Neural cell (in vitro differentiated cells): Measurements from ENCODE around the gene ARHGEF25. TPM values are rescaled to one million over a fixed set of nuclear protein-coding genes. Genes with fewer than 3 reads are reported as not detected.

Experiments used
- H2AFZ ChIP-seq: fragments of 200-600, 300-800 bp; sonication (generic), shearing (Covaris generic); 2 replicates; pipeline ENCODE4 v1.6.0; 2014; ENCODE audit warnings: low read depth, mild to moderate bottlenecking, antibody characterized with exemption, low read length, moderate library complexity
- H3F3A ChIP-seq: fragments of 200-600 bp; shearing (Covaris generic); 2 replicates; pipeline ENCODE4 v1.6.1; 2016; ENCODE audit warnings: mild to moderate bottlenecking, moderate library complexity, mixed read lengths, antibody characterized with exemption, low read length; ENCODE audit not compliant: insufficient read depth, poor library complexity, severe bottlenecking
- H3K27ac ChIP-seq: fragments of 200-600, 300-800 bp; sonication (generic), shearing (Covaris generic); 2 replicates; pipeline ENCODE4 v1.5.1; 2014; ENCODE audit warnings: mild to moderate bottlenecking, low read length, moderate library complexity
- H3K27me3 ChIP-seq: fragments of 300-800, 200-600 bp; sonication (generic), shearing (Covaris generic); 2 replicates; pipeline ENCODE4 v1.6.0; 2014; ENCODE audit warnings: mild to moderate bottlenecking, low read depth, low read length, moderate library complexity; ENCODE audit not compliant: insufficient read depth
- H3K36me3 ChIP-seq: fragments of 300-800, 200-600 bp; sonication (generic), shearing (Covaris generic); 2 replicates; pipeline ENCODE4 v1.5.1; 2014; ENCODE audit warnings: mild to moderate bottlenecking, antibody characterized with exemption, low read length, moderate library complexity; ENCODE audit not compliant: insufficient read depth
- H3K4me2 ChIP-seq: fragments of 300-800, 200-600 bp; sonication (generic), shearing (Covaris generic); 2 replicates; pipeline ENCODE4 v1.6.0; 2014; ENCODE audit warnings: mild to moderate bottlenecking, low read length
- H3K4me3 ChIP-seq: fragments of 300-800, 200-600 bp; sonication (generic), shearing (Covaris generic); 2 replicates; pipeline ENCODE4 v1.5.1; 2014; ENCODE audit warnings: mild to moderate bottlenecking, low read length, moderate library complexity
- H3K79me2 ChIP-seq: fragments of 200-600 bp; shearing (Covaris generic); replicated peaks from 2 replicates; pipeline ENCODE4 v1.6.0; 2014; ENCODE audit warnings: mild to moderate bottlenecking, low read length, moderate library complexity; ENCODE audit not compliant: insufficient read depth
- H3K9ac ChIP-seq: fragments of 300-800, 200-600 bp; sonication (generic), shearing (Covaris generic); 2 replicates; pipeline ENCODE4 v1.6.1; 2016; ENCODE audit warnings: mild to moderate bottlenecking, low read length, mixed read lengths
- H3K9me2 ChIP-seq: fragments of 200-600 bp; shearing (Covaris generic); 2 replicates; pipeline ENCODE4 v1.6.1; 2016; ENCODE audit warnings: mild to moderate bottlenecking, low read length, mixed read lengths; ENCODE audit not compliant: insufficient read depth
- H3K9me3 ChIP-seq: fragments of 200-600, 300-800 bp; sonication (generic), shearing (Covaris generic); 2 replicates; pipeline ENCODE4 v1.6.1; 2016; ENCODE audit warnings: mild to moderate bottlenecking, mixed run types, low read length, moderate library complexity, mixed read lengths
- H4K20me1 ChIP-seq: fragments of 200-600 bp; shearing (Covaris generic); 2 replicates; pipeline ENCODE4 v1.6.1; 2016; ENCODE audit warnings: mild to moderate bottlenecking, mixed run types; ENCODE audit not compliant: insufficient read depth
- EP300 ChIP-seq: fragments of 450-650 bp; conservative IDR thresholded peaks from 2 replicates; pipeline ENCODE4 v1.6.1; 2014; ENCODE audit warnings: antibody characterized with exemption, mild to moderate bottlenecking, moderate library complexity; ENCODE audit not compliant: poor library complexity, severe bottlenecking
- MXI1 ChIP-seq: fragments of 450-650 bp; conservative IDR thresholded peaks from 2 replicates; pipeline ENCODE4 v1.6.1; 2014; ENCODE audit warnings: antibody characterized with exemption, mild to moderate bottlenecking; ENCODE audit not compliant: poor library complexity, severe bottlenecking
- RAD21 ChIP-seq: fragments of 450-650 bp; conservative IDR thresholded peaks from 2 replicates; pipeline ENCODE4 v1.6.1; 2014; ENCODE audit warnings: antibody characterized with exemption, mild to moderate bottlenecking, moderate library complexity
- SMC3 ChIP-seq: fragments of 450-650 bp; conservative IDR thresholded peaks from 2 replicates; pipeline ENCODE4 v1.6.1; 2014; ENCODE audit warnings: antibody characterized with exemption, mild to moderate bottlenecking, moderate library complexity; ENCODE audit not compliant: poor library complexity
- TAF1 ChIP-seq: IDR thresholded peaks from 2 replicates; pipeline ENCODE4 v1.6.1; 2012; ENCODE audit warnings: low read depth
- polyA plus RNA-seq: library from polyadenylated mRNA; depleted of rRNA; stranded (reverse); fragments of >200 nt; gene quantifications from 2 replicates; pipeline ENCODE4 v1.2.3, GENCODE V29; 2014
- TF ChIP-seq, protein P1 (sequence below): IDR thresholded peaks from 2 replicates; pipeline ENCODE4 v1.6.1; 2012; ENCODE audit warnings: borderline replicate concordance
- TF ChIP-seq, protein P2 (sequence below): fragments of 450-650 bp; IDR thresholded peaks from 2 replicates; pipeline ENCODE4 v1.5.1; 2014; ENCODE audit warnings: antibody characterized with exemption, mild to moderate bottlenecking, moderate library complexity; ENCODE audit not compliant: poor library complexity, severe bottlenecking

The ARHGEF25 gene
- polyA plus RNA-seq, 1 donor from 2014 or later: 12.9 TPM

DNA sequence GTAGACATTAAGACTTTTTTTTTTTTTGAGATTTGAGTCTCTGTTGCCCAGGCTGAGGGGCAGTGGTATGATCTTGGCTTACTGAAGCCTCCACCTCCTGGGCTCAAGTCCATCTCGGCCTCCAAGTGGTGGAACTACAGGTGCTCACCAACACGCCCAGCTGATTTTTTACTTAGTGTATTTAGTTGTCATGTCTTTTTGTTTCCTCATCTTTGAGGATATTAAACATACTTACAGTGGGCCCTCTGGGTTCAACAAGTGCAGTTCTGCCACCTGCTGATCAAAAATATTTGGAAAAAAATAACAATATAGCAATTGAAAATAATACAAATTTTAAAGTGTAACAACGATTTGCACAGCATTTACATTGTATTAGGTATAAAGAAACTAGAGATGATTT is 26.1 kb downstream of the ARHGEF25 start:
- H3K27me3 ChIP-seq: peaks cover 6% of the 10 kb centered on the region
- TF ChIP-seq, protein P1, sequence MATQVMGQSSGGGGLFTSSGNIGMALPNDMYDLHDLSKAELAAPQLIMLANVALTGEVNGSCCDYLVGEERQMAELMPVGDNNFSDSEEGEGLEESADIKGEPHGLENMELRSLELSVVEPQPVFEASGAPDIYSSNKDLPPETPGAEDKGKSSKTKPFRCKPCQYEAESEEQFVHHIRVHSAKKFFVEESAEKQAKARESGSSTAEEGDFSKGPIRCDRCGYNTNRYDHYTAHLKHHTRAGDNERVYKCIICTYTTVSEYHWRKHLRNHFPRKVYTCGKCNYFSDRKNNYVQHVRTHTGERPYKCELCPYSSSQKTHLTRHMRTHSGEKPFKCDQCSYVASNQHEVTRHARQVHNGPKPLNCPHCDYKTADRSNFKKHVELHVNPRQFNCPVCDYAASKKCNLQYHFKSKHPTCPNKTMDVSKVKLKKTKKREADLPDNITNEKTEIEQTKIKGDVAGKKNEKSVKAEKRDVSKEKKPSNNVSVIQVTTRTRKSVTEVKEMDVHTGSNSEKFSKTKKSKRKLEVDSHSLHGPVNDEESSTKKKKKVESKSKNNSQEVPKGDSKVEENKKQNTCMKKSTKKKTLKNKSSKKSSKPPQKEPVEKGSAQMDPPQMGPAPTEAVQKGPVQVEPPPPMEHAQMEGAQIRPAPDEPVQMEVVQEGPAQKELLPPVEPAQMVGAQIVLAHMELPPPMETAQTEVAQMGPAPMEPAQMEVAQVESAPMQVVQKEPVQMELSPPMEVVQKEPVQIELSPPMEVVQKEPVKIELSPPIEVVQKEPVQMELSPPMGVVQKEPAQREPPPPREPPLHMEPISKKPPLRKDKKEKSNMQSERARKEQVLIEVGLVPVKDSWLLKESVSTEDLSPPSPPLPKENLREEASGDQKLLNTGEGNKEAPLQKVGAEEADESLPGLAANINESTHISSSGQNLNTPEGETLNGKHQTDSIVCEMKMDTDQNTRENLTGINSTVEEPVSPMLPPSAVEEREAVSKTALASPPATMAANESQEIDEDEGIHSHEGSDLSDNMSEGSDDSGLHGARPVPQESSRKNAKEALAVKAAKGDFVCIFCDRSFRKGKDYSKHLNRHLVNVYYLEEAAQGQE: no peak
- H3K27ac ChIP-seq: no peak overlapping the region

DNA sequence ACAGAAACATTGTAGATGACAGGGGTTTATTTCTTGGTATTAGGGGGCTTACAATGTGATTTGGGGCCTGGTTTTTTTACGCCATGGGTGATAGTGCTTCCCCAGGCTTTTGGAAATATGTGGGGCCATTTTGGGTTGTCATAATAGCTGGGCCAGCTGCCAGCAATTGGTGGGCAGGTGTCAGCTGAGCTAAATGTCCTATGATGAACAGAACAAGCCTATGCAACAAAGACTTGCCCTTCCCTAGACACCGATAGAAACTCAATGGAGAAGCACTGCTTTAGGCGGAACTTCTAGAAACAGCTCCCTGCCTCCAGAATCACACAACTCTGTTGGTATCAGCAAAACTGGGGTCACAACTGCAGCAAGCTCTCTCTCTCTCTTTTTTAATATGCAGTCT is 26.9 kb downstream of the ARHGEF25 start:
- Histone ChIP-seq H3K27me3 (peaks cover 6% of the 10 kb centered on the region), H3F3A (peaks cover 3% of the 10 kb centered on the region), H3K79me2 (no peaks in the 10 kb centered on the region), H3K9me3 (no peaks in the 10 kb centered on the region), H3K4me3 (no peak overlapping the region), H4K20me1 (no peaks in the 10 kb centered on the region), H3K27ac (no peak overlapping the region), H2AFZ (no peak overlapping the region), H3K36me3 (no peaks in the 10 kb centered on the region), H3K9ac (no peak overlapping the region), H3K9me2 (no peaks in the 10 kb centered on the region), H3K4me2 (no peak overlapping the region)
- TF ChIP-seq, protein P2, sequence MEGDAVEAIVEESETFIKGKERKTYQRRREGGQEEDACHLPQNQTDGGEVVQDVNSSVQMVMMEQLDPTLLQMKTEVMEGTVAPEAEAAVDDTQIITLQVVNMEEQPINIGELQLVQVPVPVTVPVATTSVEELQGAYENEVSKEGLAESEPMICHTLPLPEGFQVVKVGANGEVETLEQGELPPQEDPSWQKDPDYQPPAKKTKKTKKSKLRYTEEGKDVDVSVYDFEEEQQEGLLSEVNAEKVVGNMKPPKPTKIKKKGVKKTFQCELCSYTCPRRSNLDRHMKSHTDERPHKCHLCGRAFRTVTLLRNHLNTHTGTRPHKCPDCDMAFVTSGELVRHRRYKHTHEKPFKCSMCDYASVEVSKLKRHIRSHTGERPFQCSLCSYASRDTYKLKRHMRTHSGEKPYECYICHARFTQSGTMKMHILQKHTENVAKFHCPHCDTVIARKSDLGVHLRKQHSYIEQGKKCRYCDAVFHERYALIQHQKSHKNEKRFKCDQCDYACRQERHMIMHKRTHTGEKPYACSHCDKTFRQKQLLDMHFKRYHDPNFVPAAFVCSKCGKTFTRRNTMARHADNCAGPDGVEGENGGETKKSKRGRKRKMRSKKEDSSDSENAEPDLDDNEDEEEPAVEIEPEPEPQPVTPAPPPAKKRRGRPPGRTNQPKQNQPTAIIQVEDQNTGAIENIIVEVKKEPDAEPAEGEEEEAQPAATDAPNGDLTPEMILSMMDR: no peak
- TF ChIP-seq EP300 (no peak), TAF1 (no peak), RAD21 (no peak), SMC3 (no peak), MXI1 (no peak)
- TF ChIP-seq, protein P1: no peak

More for the DNA sequence above, 26.1 kb downstream of the ARHGEF25 start:
- no peaks in the 10 kb centered on the region for H4K20me1 ChIP-seq
- no peak overlapping the region for H3K4me3 ChIP-seq
- no peaks in the 10 kb centered on the region for H3K36me3 ChIP-seq
- H3K4me2 ChIP-seq: no peak overlapping the region
- no peak overlapping the region for H2AFZ ChIP-seq
- peaks cover 3% of the 10 kb centered on the region for H3F3A ChIP-seq
- no peaks in the 10 kb centered on the region for H3K9me2 ChIP-seq
- H3K79me2 ChIP-seq: no peaks in the 10 kb centered on the region
- H3K9me3 ChIP-seq: no peaks in the 10 kb centered on the region
- H3K9ac ChIP-seq: no peak overlapping the region
